ENCODE results near the gene MST1. TPM values are rescaled to one million over a fixed set of nuclear protein-coding genes. Genes with fewer than 3 reads are reported as not detected.

MST1 gene
- total and polyA plus RNA-seq, 2 donors (not counting 1 experiment from before 2014, with no cell fraction given): 3.5 to 6.6 TPM

DNA sequence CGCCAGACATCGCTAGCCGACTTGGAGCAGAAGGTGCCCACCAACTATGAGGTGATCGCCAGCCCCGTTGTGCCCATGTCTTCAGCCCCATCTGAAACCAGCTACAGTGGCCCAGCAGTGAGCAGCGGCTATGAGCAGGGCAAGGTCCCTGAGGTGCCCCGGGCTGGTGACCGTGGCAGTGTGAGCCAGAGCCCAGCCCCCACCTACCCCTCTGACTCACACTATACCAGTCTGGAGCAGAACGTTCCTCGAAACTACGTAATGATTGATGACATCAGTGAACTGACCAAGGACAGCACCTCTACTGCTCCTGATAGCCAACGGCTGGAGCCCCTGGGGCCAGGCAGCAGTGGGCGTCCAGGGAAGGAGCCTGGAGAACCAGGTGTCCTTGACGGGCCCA lies 28.0 kb downstream of the MST1 start:
- H2AFZ ChIP-seq (ENCODE audit: low read length): no peak overlapping the region
- H4K20me1 ChIP-seq (ENCODE audit: control insufficient read depth, extremely low read depth, insufficient read depth, low read length): no peaks in the 10 kb centered on the region
- H3K4me1 ChIP-seq (ENCODE audit: control insufficient read depth, extremely low read depth, insufficient read depth, low read length): no peaks in the 10 kb centered on the region
- H3K27ac ChIP-seq (ENCODE audit: insufficient read depth, low read length): no peak overlapping the region
- peak in 1 of 2 donors; percentile 30 for DNase-seq (ENCODE audit: low read depth in 2 of 2)
- H3K27me3 ChIP-seq (ENCODE audit: control insufficient read depth, insufficient read depth, low read length): peaks cover 2% of the 10 kb centered on the region
- no peak overlapping the region for H3K4me3 ChIP-seq (replicated peaks in 1 of 4; ENCODE audit: control extremely low read depth in 1 of 4, insufficient read depth in 1 of 4, low read depth in 3 of 4, low read length in 4 of 4)
- H3K79me2 ChIP-seq (ENCODE audit: control insufficient read depth, insufficient read depth, low read length): no peaks in the 10 kb centered on the region
- TF ChIP-seq, protein P1, sequence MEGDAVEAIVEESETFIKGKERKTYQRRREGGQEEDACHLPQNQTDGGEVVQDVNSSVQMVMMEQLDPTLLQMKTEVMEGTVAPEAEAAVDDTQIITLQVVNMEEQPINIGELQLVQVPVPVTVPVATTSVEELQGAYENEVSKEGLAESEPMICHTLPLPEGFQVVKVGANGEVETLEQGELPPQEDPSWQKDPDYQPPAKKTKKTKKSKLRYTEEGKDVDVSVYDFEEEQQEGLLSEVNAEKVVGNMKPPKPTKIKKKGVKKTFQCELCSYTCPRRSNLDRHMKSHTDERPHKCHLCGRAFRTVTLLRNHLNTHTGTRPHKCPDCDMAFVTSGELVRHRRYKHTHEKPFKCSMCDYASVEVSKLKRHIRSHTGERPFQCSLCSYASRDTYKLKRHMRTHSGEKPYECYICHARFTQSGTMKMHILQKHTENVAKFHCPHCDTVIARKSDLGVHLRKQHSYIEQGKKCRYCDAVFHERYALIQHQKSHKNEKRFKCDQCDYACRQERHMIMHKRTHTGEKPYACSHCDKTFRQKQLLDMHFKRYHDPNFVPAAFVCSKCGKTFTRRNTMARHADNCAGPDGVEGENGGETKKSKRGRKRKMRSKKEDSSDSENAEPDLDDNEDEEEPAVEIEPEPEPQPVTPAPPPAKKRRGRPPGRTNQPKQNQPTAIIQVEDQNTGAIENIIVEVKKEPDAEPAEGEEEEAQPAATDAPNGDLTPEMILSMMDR (conservative IDR thresholded peaks at IDR 0.05 in 1 of 2, IDR thresholded peaks at IDR 0.05 in 1 of 2; ENCODE audit: low read depth in 1 of 2, low read length in 2 of 2): no peak
- no peak for TF ChIP-seq EZH2 (IDR thresholded peaks at IDR 0.05; ENCODE audit: low read length, missing control alignments)
- H3K4me2 ChIP-seq (ENCODE audit: extremely low read depth, insufficient read depth, low read length): no peak overlapping the region
- no peaks in the 10 kb centered on the region for H3K36me3 ChIP-seq (ENCODE audit: control insufficient read depth, insufficient read depth, low read length)
- H3K9ac ChIP-seq (ENCODE audit: insufficient read depth, low read length): no peak overlapping the region
- H3K9me3 ChIP-seq (ENCODE audit: control insufficient read depth, insufficient read depth, low read depth, low read length): no peaks in the 10 kb centered on the region

DNA sequence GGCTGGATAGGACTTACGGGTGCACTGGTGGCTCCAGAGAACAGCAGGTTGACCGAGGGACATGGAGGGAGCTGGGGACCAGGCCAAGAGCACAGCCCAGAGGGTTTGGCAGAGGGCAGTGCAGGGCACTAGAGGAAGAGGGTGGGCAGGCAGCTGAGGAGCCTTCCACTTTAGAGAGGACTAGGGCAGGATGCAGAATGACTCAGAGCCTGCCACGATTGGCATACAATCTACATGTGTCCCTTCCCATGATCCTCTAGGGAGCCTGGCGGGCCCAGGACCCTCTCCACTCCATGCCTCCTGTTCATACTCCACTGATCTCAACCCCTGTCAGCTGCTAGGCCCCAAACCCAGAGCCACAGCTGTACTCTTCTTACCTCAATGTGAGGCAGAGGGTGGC lies 29.5 kb downstream of the MST1 start:
- no peak overlapping the region for H2AFZ ChIP-seq (ENCODE audit: low read length)
- no peaks in the 10 kb centered on the region for H3K79me2 ChIP-seq (ENCODE audit: control insufficient read depth, insufficient read depth, low read length)

DNA sequence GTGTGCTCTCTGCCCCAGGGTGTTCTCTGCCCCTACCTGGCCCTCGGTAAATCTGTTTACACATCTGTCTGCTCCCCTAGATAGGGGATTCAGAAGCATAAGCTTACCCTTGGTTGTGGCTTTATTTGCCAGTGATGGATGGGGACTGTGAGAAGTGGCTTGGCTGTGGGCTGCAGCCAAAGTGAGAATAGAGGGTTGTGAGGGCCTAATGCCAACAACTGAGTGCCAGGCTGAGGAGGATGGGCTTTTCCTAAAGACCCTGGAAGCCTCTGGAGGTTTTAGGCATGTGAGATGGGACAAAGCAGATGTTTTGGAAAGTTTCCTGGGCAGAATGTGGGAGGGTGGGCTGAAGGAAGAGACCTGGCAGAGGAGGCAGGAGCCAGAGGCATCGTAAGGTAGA lies 30.6 kb downstream of the MST1 start:
- Histone ChIP-seq H3K4me3 (replicated peaks in 1 of 4; ENCODE audit: control extremely low read depth in 1 of 4, insufficient read depth in 1 of 4, low read depth in 3 of 4, low read length in 4 of 4) (no peak overlapping the region), H3K9me3 (ENCODE audit: control insufficient read depth, insufficient read depth, low read depth, low read length) (no peaks in the 10 kb centered on the region), H3K36me3 (ENCODE audit: control insufficient read depth, insufficient read depth, low read length) (no peaks in the 10 kb centered on the region), H3K27me3 (ENCODE audit: control insufficient read depth, insufficient read depth, low read length) (peaks cover 2% of the 10 kb centered on the region), H3K4me1 (ENCODE audit: control insufficient read depth, extremely low read depth, insufficient read depth, low read length) (no peaks in the 10 kb centered on the region), H3K4me2 (ENCODE audit: extremely low read depth, insufficient read depth, low read length) (no peak overlapping the region), H4K20me1 (ENCODE audit: control insufficient read depth, extremely low read depth, insufficient read depth, low read length) (no peaks in the 10 kb centered on the region), H2AFZ (ENCODE audit: low read length) (no peak overlapping the region), H3K27ac (ENCODE audit: insufficient read depth, low read length) (no peak overlapping the region), H3K79me2 (ENCODE audit: control insufficient read depth, insufficient read depth, low read length) (no peaks in the 10 kb centered on the region), H3K9ac (ENCODE audit: insufficient read depth, low read length) (no peak overlapping the region)
- no peak for DNase-seq (ENCODE audit: low read depth in 2 of 2)
- TF ChIP-seq, protein P1 (conservative IDR thresholded peaks at IDR 0.05 in 1 of 2, IDR thresholded peaks at IDR 0.05 in 1 of 2; ENCODE audit: low read depth in 1 of 2, low read length in 2 of 2): no peak
- no peak for TF ChIP-seq EZH2 (IDR thresholded peaks at IDR 0.05; ENCODE audit: low read length, missing control alignments)

More for the DNA sequence above, 29.5 kb downstream of the MST1 start:
- TF ChIP-seq, protein P1 (conservative IDR thresholded peaks at IDR 0.05 in 1 of 2, IDR thresholded peaks at IDR 0.05 in 1 of 2; ENCODE audit: low read depth in 1 of 2, low read length in 2 of 2): no peak
- TF ChIP-seq EZH2 (IDR thresholded peaks at IDR 0.05; ENCODE audit: low read length, missing control alignments): no peak
- no peaks in the 10 kb centered on the region for H3K9me3 ChIP-seq (ENCODE audit: control insufficient read depth, insufficient read depth, low read depth, low read length)
- no peaks in the 10 kb centered on the region for H3K4me1 ChIP-seq (ENCODE audit: control insufficient read depth, extremely low read depth, insufficient read depth, low read length)
- no peak overlapping the region for H3K27ac ChIP-seq (ENCODE audit: insufficient read depth, low read length)
- no peaks in the 10 kb centered on the region for H4K20me1 ChIP-seq (ENCODE audit: control insufficient read depth, extremely low read depth, insufficient read depth, low read length)
- no peak overlapping the region for H3K4me3 ChIP-seq (replicated peaks in 1 of 4; ENCODE audit: control extremely low read depth in 1 of 4, insufficient read depth in 1 of 4, low read depth in 3 of 4, low read length in 4 of 4)
- H3K36me3 ChIP-seq (ENCODE audit: control insufficient read depth, insufficient read depth, low read length): no peaks in the 10 kb centered on the region
- H3K27me3 ChIP-seq (ENCODE audit: control insufficient read depth, insufficient read depth, low read length): peaks cover 2% of the 10 kb centered on the region
- no peak overlapping the region for H3K4me2 ChIP-seq (ENCODE audit: extremely low read depth, insufficient read depth, low read length)
- H3K9ac ChIP-seq (ENCODE audit: insufficient read depth, low read length): no peak overlapping the region
- no peak for DNase-seq (ENCODE audit: low read depth in 2 of 2)
